GM18519 (cell line): ENCODE data around the gene UBXN10.

Source experiments
- ATAC-seq: cut with Tn5 transposase; IDR thresholded peaks from one replicate; pipeline ENCODE4 v1.9.1; 2021; ENCODE audit warnings: mild to moderate bottlenecking, moderate library complexity; ENCODE audit not compliant: unreplicated experiment, low FRiP score

UBXN10 gene

GRCh38 chr1:20182415-20182814 is 3.5 kb upstream of the UBXN10 start:
- no peak for ATAC-seq

GRCh38 chr1:20183035-20183434 is 2.9 kb upstream of the UBXN10 start:
- ATAC-seq: no peak

- ATAC-seq: no peak
Observed at GRCh38 chr1:20183616-20184271, 2.2 kb upstream of the UBXN10 start.

GRCh38 chr1:20184481-20184900 is 1.4 kb upstream of the UBXN10 start:
- no peak for ATAC-seq

GRCh38 chr1:20184997-20185833 is 681 bp upstream of the UBXN10 start:
- no peak for ATAC-seq

- no peak for ATAC-seq
Observed at GRCh38 chr1:20187103-20187812, 1.4 kb downstream of the UBXN10 start.

GRCh38 chr1:20187813-20188454 is 2.0 kb downstream of the UBXN10 start:
- ATAC-seq: no peak

- no peak for ATAC-seq
Observed at GRCh38 chr1:20188455-20188817, 2.5 kb downstream of the UBXN10 start.

GRCh38 chr1:20189664-20190063 is 3.8 kb downstream of the UBXN10 start:
- no peak for ATAC-seq

GRCh38 chr1:20190256-20191160 is 4.6 kb downstream of the UBXN10 start:
- no peak for ATAC-seq

GRCh38 chr1:20191266-20191825 is 5.5 kb downstream of the UBXN10 start:
- no peak for ATAC-seq

GRCh38 chr1:20192364-20192763 is 6.5 kb downstream of the UBXN10 start:
- ATAC-seq: no peak

GRCh38 chr1:20192871-20193411 is 7.0 kb downstream of the UBXN10 start:
- no peak for ATAC-seq

- ATAC-seq: no peak
Observed at GRCh38 chr1:20194224-20194623, 8.3 kb downstream of the UBXN10 start.

- no peak for ATAC-seq
Observed at GRCh38 chr1:20194757-20195461, 9.0 kb downstream of the UBXN10 start.

GRCh38 chr1:20195462-20195780 is 9.5 kb downstream of the UBXN10 start:
- no peak for ATAC-seq

GRCh38 chr1:20197329-20197791 is 11.5 kb downstream of the UBXN10 start:
- ATAC-seq: no peak

- ATAC-seq: no peak
Observed at GRCh38 chr1:20198296-20198695, 12.4 kb downstream of the UBXN10 start.

GRCh38 chr1:20198918-20199317 is 13.0 kb downstream of the UBXN10 start:
- no peak for ATAC-seq
